GM12872 (cell line): ENCODE data around the gene EFNA5.

Source experiments
- TF ChIP-seq, protein P1 (sequence below): IDR thresholded peaks from 3 replicates; pipeline ENCODE4 v1.5.1; 2011; ENCODE audit warnings: low read depth, mild to moderate bottlenecking, low read length, moderate library complexity; ENCODE audit not compliant: insufficient read depth

The EFNA5 gene

DNA sequence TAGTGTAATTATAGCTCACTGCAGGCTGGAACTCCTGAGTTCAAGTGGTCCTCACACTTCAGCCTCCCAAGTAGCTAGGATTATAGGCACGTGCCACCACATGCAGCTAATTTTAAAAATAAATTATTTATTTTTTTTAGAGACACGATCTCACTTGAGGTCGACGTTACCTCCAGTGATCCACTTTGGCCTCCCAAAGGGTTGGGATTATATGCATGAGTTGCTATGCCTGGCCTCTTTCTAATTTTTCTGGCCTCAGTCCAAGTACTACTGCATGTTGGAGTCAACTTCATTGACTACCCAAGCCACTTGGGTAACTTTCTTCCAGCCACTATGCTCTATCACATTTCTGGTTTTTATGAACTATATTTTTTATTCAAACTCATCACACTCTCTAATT, 148.3 kb downstream of the EFNA5 start:
- TF ChIP-seq, protein P1, sequence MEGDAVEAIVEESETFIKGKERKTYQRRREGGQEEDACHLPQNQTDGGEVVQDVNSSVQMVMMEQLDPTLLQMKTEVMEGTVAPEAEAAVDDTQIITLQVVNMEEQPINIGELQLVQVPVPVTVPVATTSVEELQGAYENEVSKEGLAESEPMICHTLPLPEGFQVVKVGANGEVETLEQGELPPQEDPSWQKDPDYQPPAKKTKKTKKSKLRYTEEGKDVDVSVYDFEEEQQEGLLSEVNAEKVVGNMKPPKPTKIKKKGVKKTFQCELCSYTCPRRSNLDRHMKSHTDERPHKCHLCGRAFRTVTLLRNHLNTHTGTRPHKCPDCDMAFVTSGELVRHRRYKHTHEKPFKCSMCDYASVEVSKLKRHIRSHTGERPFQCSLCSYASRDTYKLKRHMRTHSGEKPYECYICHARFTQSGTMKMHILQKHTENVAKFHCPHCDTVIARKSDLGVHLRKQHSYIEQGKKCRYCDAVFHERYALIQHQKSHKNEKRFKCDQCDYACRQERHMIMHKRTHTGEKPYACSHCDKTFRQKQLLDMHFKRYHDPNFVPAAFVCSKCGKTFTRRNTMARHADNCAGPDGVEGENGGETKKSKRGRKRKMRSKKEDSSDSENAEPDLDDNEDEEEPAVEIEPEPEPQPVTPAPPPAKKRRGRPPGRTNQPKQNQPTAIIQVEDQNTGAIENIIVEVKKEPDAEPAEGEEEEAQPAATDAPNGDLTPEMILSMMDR = no peak

- TF ChIP-seq, protein P1 = no peak
These were observed 150.8 kb downstream of the EFNA5 start for GRCh38 chr5:107519900-107520354.

DNA sequence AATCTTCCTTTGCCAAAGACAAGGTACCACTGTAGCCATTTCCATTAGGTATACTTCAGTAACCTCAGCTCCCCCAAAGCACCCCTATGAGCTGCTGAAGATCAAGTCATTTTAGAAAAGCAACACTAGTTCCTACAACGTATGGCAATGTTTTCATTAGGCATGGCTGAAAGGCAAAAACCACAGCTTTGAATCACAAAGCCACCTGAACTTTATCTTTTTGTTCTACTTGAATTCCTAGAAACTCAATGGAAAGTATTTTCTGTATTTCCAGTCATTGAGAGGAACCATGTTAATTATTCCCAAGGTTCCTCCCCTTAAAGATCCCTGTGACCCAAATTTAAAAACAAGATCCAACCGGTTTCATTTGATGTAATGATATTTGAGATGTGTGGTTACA, 152.1 kb downstream of the EFNA5 start:
- TF ChIP-seq, protein P1 = no peak

DNA sequence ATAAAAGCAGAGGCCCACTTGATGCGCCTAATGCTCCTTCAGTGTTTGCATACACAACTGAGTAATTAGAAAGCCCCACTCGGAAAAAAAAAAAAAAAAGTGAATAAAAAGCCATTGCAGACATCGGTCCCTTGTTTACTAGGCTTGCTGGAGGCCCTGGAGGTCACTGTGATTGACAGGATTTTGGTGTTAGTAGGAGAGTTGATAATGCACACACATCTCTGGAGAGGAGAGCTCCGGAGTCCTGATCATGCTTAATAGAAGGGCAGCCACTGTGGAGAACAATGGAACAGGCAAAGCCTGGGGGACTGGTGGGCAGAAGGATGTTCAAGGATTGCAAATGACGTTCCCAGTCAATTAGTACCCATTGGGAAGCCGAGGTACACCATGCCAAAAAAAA, 152.5 kb downstream of the EFNA5 start:
- TF ChIP-seq, protein P1 = no peak

DNA sequence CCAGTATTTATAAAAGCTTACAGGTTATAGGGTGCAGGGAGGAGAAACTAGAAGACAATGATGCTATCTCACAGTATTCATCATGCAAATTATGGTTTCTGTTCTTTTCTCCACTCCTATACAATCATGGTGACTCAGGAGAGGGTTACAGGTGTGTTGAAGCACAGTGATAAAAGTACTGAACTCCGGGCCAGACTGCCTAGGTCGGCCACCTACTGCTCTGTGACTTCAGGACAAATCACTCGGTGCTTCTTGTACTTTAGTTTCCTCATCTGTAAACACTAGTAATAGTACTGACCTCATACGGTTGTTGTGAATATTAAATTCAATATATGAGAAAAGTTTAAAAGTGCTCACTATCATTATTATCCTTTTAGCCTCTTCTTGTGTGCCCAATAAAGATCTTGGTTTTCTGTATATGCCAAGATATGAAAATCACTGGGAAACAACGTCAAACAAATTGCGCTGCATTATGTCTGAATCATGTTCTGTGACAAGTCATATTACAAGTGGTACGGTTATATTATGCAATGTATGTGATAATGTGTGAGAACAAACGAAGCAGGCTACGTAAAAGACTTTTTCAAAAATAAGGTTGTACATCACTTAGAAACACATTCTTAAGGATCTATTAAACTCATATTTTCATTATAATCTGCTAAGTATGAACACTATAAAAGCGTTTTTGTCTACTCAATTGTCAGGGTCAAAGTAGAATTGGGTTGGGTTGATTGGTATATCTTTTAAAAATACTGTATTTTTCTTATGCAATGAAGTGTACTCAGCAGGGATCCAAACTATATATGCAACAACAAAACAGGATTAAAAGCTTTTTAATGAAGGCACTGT, 153.3 kb downstream of the EFNA5 start:
- TF ChIP-seq, protein P1 = no peak

DNA sequence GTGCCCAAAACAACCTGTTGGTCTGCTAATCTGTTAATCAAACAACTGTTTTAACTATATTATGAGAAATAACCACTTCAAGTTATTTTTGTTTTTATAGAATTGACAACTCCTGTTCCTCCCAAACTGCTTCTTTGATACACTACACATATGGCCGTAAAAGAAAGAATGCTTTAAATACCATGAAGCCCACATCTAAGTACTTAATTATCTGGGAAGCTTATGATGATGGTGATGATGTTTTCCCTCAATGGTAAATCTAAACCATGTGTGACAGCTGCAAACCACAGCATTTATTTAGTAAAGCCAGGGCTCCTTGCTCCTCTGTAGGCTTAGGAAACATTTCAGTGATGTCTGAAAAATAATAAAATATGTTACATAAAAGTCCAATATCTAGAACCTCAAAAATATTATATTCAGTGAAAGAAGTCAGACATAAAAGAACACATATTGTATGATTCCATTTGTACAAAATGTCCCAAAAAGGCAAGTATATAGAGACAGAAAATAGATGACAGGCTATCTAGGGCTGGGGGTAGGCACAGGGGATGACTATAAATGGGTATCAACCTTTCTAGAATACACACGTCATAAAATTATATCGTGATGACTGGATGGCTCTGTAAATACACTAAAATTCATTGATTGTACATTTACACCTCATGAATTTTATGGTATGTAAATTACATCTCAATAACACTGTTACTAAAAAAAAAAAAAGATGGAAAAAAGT, 154.1 kb downstream of the EFNA5 start:
- TF ChIP-seq, protein P1 = no peak

DNA sequence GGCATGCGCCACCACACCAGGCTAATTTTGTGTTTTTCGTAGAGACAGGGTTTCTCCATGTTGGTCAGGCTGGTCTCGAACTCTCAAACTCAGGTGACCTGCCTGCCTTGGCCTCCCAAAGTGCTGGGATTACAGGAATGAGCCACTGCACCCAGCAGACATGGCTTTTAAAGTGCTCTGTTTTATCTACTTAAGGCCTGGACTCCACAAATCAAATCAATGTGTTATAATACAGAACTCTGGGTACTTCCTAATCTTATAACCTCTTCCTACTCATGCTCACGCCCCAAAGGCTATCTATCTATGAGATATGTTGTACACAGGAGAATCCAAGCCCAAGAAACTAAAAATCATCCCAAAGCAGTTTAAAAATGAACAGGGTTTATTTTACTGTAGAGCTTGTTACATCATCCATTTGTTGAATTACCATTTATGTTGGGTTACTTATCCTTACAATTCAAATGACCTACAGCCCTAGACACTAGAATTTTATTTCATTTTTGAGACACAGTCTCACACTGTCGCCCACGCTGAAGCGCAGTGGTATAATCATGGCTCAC, 155.1 kb downstream of the EFNA5 start:
- TF ChIP-seq, protein P1 = no peak
